ENCODE measurements around the gene UBE2G2.

- TF ChIP-seq, protein P1, sequence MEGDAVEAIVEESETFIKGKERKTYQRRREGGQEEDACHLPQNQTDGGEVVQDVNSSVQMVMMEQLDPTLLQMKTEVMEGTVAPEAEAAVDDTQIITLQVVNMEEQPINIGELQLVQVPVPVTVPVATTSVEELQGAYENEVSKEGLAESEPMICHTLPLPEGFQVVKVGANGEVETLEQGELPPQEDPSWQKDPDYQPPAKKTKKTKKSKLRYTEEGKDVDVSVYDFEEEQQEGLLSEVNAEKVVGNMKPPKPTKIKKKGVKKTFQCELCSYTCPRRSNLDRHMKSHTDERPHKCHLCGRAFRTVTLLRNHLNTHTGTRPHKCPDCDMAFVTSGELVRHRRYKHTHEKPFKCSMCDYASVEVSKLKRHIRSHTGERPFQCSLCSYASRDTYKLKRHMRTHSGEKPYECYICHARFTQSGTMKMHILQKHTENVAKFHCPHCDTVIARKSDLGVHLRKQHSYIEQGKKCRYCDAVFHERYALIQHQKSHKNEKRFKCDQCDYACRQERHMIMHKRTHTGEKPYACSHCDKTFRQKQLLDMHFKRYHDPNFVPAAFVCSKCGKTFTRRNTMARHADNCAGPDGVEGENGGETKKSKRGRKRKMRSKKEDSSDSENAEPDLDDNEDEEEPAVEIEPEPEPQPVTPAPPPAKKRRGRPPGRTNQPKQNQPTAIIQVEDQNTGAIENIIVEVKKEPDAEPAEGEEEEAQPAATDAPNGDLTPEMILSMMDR (conservative IDR thresholded peaks at IDR 0.05): no peak
- TF ChIP-seq ZFX (IDR thresholded peaks at IDR 0.05): no peak
Observed at GRCh38 chr21:44791993-44792392, 9.6 kb downstream of the UBE2G2 start.
